K562 (cell line): ENCODE results near the gene ERGIC3. TPM values are rescaled to one million over a fixed set of nuclear protein-coding genes. Genes with fewer than 3 reads are reported as not detected.

Source experiments
- ARNT ChIP-seq, 2 experiments: fragments of 450-650 bp; IDR thresholded peaks; 2 replicates each; pipeline ENCODE4 v1.6.1; 2016; ENCODE audit warnings: mild to moderate bottlenecking in 1 of 2
- CBX3 ChIP-seq, 2 experiments: IDR thresholded peaks; 1 replicate in 1 of 2; 2 replicates in 1 of 2; pipeline ENCODE4 v1.6.1; 2012; ENCODE audit warnings: inconsistent platforms in 2 of 2, low read length in 2 of 2, borderline replicate concordance in 1 of 2, control low read depth in 1 of 2
- CSDE1 ChIP-seq, 2 experiments: fragments of 450-650 bp; IDR thresholded peaks; 2 replicates each; pipeline ENCODE4 v1.6.1; 2016; ENCODE audit warnings: mild to moderate bottlenecking in 1 of 2
- DACH1 ChIP-seq: fragments of 450-650 bp; IDR thresholded peaks from 2 replicates; pipeline ENCODE4 v1.6.1; 2018; ENCODE audit not compliant: partially characterized antibody
- FOXA3 ChIP-seq, 2 experiments: fragments of 450-650 bp in 1 of 2; sonication (generic) in 1 of 2; formaldehyde crosslinking; IDR thresholded peaks in 1 of 2; conservative IDR thresholded peaks in 1 of 2; 2 replicates each; pipeline versions ENCODE4 v1.4.0 to v1.8.0; 2020 to 2022; ENCODE audit warnings: mild to moderate bottlenecking in 2 of 2, missing genetic modification reagents in 1 of 2
- HNRNPLL ChIP-seq: fragments of 200-400 bp; formaldehyde crosslinking; IDR thresholded peaks from 2 replicates; pipeline ENCODE4 v1.6.1; 2017; ENCODE audit warnings: low read length, low read depth, mild to moderate bottlenecking; ENCODE audit not compliant: poor library complexity, severe bottlenecking
- IRF9 ChIP-seq: fragments of 450-650 bp; IDR thresholded peaks from 2 replicates; pipeline ENCODE4 v1.6.1; 2016; ENCODE audit warnings: missing biosample characterization, missing genetic modification characterization
- JUN ChIP-seq, 2 experiments: sonication (generic) in 1 of 2; formaldehyde crosslinking in 1 of 2; IDR thresholded peaks; 2 replicates each; pipeline versions ENCODE4 v1.6.1 to v1.8.0; 2012 to 2022; ENCODE audit warnings: borderline replicate concordance in 2 of 2, mild to moderate bottlenecking in 2 of 2, improper control_type of control experiment in 1 of 2, low read depth in 1 of 2, low read length in 1 of 2, missing genetic modification reagents in 1 of 2
- KDM4B ChIP-seq, 2 experiments: fragments of 450-650 bp in 1 of 2; sonication (generic) in 1 of 2; IDR thresholded peaks; 2 replicates each; pipeline ENCODE4 v1.6.1; 2016 to 2017; ENCODE audit warnings: borderline replicate concordance in 2 of 2, antibody characterized with exemption in 1 of 2, low read depth in 1 of 2, mild to moderate bottlenecking in 1 of 2
- KDM5B ChIP-seq: fragments of 200-600 bp; sonication (generic); IDR thresholded peaks from 2 replicates; pipeline ENCODE4 v1.6.1; 2012; ENCODE audit warnings: low read depth, mild to moderate bottlenecking, moderate library complexity, low read length, control low read depth, inconsistent platforms; ENCODE audit not compliant: insufficient replicate concordance
- PHB2 ChIP-seq: fragments of 450-650 bp; IDR thresholded peaks from 2 replicates; pipeline ENCODE4 v1.6.1; 2017; ENCODE audit warnings: low read depth
- SIX5 ChIP-seq, 2 experiments: IDR thresholded peaks; 2 replicates each; pipeline ENCODE4 v1.6.1; 2011; ENCODE audit warnings: low read length in 2 of 2, borderline replicate concordance in 1 of 2, low read depth in 1 of 2, mild to moderate bottlenecking in 1 of 2, moderate library complexity in 1 of 2; ENCODE audit not compliant: insufficient read depth in 1 of 2
- SMARCE1 ChIP-seq: fragments of 450-650 bp; IDR thresholded peaks from 2 replicates; pipeline ENCODE4 v1.7.1; 2016; ENCODE audit warnings: mild to moderate bottlenecking
- SP1 ChIP-seq: sonication (generic); formaldehyde crosslinking; IDR thresholded peaks from 2 replicates; pipeline ENCODE4 v1.8.1; 2022; ENCODE audit warnings: mild to moderate bottlenecking, missing genetic modification reagents
- TGIF2 ChIP-seq: sonication (generic); formaldehyde crosslinking; IDR thresholded peaks from 2 replicates; pipeline ENCODE4 v1.8.1; 2022; ENCODE audit warnings: mild to moderate bottlenecking, missing genetic modification reagents, moderate library complexity
- ZBED1 ChIP-seq: IDR thresholded peaks from 2 replicates; pipeline ENCODE4 v1.6.1; 2014
- ZFX ChIP-seq: sonication (generic); formaldehyde crosslinking; IDR thresholded peaks from 2 replicates; pipeline ENCODE4 v1.8.0; 2022; ENCODE audit warnings: mild to moderate bottlenecking, missing genetic modification reagents, moderate library complexity
- ZNF444 ChIP-seq: fragments of 250-450 bp; sonication (Bioruptor Pico); IDR thresholded peaks from 2 replicates; pipeline ENCODE4 v1.4.0; 2020; ENCODE audit warnings: mild to moderate bottlenecking, moderate library complexity
- ZNF551 ChIP-seq: fragments of 250-450 bp; sonication (Bioruptor Pico); IDR thresholded peaks from 2 replicates; pipeline ENCODE4 v1.5.0; 2021; ENCODE audit warnings: mild to moderate bottlenecking, moderate library complexity
- ZNF785 ChIP-seq: fragments of 250-450 bp; sonication (Bioruptor Pico); IDR thresholded peaks from 2 replicates; pipeline ENCODE4 v1.4.0; 2020; ENCODE audit warnings: mild to moderate bottlenecking
- ZNF830 ChIP-seq: fragments of 250-450 bp; sonication (Bioruptor Pico); IDR thresholded peaks from 2 replicates; pipeline ENCODE4 v1.5.0; 2021; ENCODE audit warnings: mild to moderate bottlenecking
- polyA plus RNA-seq, 8 experiments: library from polyadenylated mRNA; depleted of rRNA in 4 of 8; stranded (reverse) in 5 of 8; unstranded in 3 of 8; fragments of >200 nt; fragmentation: Nextera tagmentation in 2 of 8; fragmentation: Illumina TruSeq in 1 of 8; extraction: Ambion mirVana in 2 of 8; extraction: Trizol in 1 of 8; gene quantifications; 2 replicates each; pipeline versions ENCODE4 v1.2.1 to v1.2.3, GENCODE V29; 2011 to 2014; ENCODE audit warnings: inconsistent platforms in 1 of 8, missing spikeins in 1 of 8
- total RNA-seq, 7 experiments: library from RNA; depleted of rRNA in 6 of 7; stranded (reverse); fragments of >200 nt in 6 of 7; fragmentation: Illumina TruSeq in 2 of 7; extraction: Trizol in 2 of 7; gene quantifications; 2 replicates each; pipeline versions ENCODE4 v1.2.1 to v1.2.3, GENCODE V29; 2011 to 2021; ENCODE audit warnings: low replicate concordance in 1 of 7
- TF ChIP-seq, protein P1 (sequence below): sonication (generic); formaldehyde crosslinking; IDR thresholded peaks from 2 replicates; pipeline ENCODE4 v1.4.0; 2020; ENCODE audit warnings: mild to moderate bottlenecking, missing genetic modification reagents
- TF ChIP-seq, protein P2 (sequence below): sonication (generic); formaldehyde crosslinking; IDR thresholded peaks from 2 replicates; pipeline ENCODE4 v1.8.0; 2023; ENCODE audit warnings: mild to moderate bottlenecking, missing genetic modification reagents

The ERGIC3 gene
- total and polyA plus RNA-seq, 9 of the 15 experiments (the other 6 are each of a cell fraction or from before 2014, with no cell fraction given), result 121 to 278 (median 184) TPM

DNA sequence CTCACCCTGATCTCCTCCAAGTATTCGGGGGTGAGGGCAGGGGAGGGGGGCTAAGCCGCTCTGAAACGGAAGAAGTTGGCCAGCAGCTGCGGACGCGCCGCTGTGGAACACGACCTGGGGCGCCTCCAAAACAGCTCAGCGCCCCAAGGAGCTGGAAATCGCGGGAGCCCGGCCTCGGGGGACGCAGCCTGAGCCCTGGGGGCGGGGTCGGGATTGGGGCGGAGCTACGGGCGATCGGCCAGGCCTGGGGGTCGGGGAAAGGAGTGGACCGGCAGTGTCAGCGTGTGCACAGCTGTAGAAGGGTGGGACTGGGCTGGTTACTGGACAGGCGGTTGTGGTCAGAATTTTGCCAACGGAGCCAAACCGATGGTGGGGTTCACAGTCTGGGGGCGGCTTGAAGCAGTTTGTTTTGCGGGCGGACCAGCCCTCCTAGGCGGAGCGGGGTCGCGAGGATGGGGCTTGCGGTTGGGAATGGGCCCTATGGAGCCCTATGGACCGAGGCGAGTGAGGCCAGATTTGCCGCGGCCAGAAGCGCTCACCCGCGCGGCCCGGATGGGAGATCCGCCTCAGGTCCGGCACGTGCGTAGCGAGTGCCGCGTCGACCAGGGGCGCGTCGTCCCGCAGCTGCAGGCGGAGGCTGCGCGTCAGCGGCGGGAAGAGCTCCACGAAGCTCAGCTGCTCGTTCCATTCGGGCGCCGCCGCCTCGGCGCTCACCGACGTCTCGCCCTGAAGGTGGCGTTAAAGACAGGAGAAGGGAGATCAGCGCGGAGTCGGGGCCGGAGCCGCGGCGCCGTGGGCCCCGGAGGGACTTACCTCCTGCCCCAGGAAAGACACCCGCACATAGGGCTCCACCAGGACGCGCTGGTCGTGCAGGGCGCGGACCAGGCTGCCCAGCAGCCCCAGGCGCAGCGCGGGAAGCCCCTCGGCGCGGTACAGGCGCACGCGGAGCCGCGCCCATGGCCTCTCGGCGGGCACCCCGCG is 59.4 kb downstream of the ERGIC3 start (continued):
- TF ChIP-seq IRF9 (tag) (no peak), DACH1 (peak; percentile 53), JUN (IDR thresholded peaks at IDR 0.05; ENCODE audit: borderline replicate concordance, low read depth, low read length) (peak; percentile 53; the same call in 1 of the 2 replicates), JUN (CRISPR knock-in tag; IDR thresholded peaks at IDR 0.05; ENCODE audit: borderline replicate concordance) (peak; percentile 50; the same call in 1 of the 2 replicates), SIX5 (IDR thresholded peaks at IDR 0.05; ENCODE audit: borderline replicate concordance in 1 of 2, insufficient read depth in 1 of 2, low read depth in 1 of 2, low read length in 2 of 2) (no peak), KDM5B (no peak), PHB2 (no peak), ZNF830 (CRISPR knock-in tag) (no peak), ZNF444 (CRISPR knock-in tag) (no peak), SMARCE1 (no peak; the same call in 1 of the 2 replicates), CSDE1 (IDR thresholded peaks at IDR 0.05) (no peak), KDM4B (IDR thresholded peaks at IDR 0.05; ENCODE audit: borderline replicate concordance in 2 of 2, low read depth in 1 of 2) (no peak), ZBED1 (no peak), HNRNPLL (peak; percentile 71), TGIF2 (CRISPR knock-in tag) (0 out of 2 replicates have a peak, but pooled peaks have one; percentile 44), ZNF785 (CRISPR knock-in tag) (no peak), ZFX (CRISPR knock-in tag) (peak; percentile 63), SP1 (CRISPR knock-in tag) (no peak), ARNT (IDR thresholded peaks at IDR 0.05) (no peak), CBX3 (IDR thresholded peaks at IDR 0.05; ENCODE audit: borderline replicate concordance in 1 of 2, low read length in 2 of 2) (peak in 1 of 2 experiments; percentile 95; a peak in 2 of 3 replicates), FOXA3 (CRISPR knock-in tag; conservative IDR thresholded peaks at IDR 0.05 in 1 of 2, IDR thresholded peaks at IDR 0.05 in 1 of 2) (peak in 1 of 2 experiments; percentile 76; a peak in 2 of 4 replicates), ZNF551 (CRISPR knock-in tag) (no peak)
- TF ChIP-seq, protein P1, sequence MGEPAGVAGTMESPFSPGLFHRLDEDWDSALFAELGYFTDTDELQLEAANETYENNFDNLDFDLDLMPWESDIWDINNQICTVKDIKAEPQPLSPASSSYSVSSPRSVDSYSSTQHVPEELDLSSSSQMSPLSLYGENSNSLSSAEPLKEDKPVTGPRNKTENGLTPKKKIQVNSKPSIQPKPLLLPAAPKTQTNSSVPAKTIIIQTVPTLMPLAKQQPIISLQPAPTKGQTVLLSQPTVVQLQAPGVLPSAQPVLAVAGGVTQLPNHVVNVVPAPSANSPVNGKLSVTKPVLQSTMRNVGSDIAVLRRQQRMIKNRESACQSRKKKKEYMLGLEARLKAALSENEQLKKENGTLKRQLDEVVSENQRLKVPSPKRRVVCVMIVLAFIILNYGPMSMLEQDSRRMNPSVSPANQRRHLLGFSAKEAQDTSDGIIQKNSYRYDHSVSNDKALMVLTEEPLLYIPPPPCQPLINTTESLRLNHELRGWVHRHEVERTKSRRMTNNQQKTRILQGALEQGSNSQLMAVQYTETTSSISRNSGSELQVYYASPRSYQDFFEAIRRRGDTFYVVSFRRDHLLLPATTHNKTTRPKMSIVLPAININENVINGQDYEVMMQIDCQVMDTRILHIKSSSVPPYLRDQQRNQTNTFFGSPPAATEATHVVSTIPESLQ (CRISPR knock-in tag), result peak; percentile 98
- TF ChIP-seq, protein P2, sequence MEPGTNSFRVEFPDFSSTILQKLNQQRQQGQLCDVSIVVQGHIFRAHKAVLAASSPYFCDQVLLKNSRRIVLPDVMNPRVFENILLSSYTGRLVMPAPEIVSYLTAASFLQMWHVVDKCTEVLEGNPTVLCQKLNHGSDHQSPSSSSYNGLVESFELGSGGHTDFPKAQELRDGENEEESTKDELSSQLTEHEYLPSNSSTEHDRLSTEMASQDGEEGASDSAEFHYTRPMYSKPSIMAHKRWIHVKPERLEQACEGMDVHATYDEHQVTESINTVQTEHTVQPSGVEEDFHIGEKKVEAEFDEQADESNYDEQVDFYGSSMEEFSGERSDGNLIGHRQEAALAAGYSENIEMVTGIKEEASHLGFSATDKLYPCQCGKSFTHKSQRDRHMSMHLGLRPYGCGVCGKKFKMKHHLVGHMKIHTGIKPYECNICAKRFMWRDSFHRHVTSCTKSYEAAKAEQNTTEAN, result peak; percentile 80; the same call in 1 of the 2 replicates
